Epithelial cell of esophagus (primary cell): ENCODE measurements around the gene CCL24.

Experiments used
- DNase-seq: peaks from one replicate; pipeline ENCODE4 v3.0.0; 2010; ENCODE audit warnings: low read depth
- H3K4me3 ChIP-seq: 2 replicates; pipeline ENCODE4 v1.5.1; 2011; ENCODE audit warnings: mild to moderate bottlenecking, low read length, control low read depth
- TF ChIP-seq, protein P1 (sequence below): IDR thresholded peaks from 2 replicates; pipeline ENCODE4 v1.5.1; 2011; ENCODE audit warnings: low read depth, mild to moderate bottlenecking, low read length, control low read depth, inconsistent platforms; ENCODE audit not compliant: insufficient read depth; ENCODE audit errors: missing control alignments

CCL24 gene

DNA sequence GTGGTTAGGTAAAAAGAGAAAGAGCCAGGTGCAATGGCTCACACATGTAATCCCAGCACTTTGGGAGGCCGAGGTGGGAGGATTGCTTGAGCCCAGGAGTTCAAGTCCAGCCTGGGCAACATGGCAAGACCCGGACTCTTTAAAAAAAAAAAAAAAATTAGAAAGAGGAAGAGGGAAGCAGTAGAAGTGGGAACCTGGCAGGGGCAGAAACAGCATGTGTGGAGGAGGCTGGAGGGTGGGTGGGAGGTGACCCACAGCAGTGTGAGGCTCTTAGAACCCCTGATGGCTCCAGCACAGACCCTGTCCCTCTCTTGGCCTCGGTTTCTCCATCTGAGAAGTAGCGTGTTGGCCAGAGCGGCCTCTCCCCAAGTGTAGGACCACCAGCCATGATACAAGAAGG lies 4.9 kb upstream of the CCL24 start:
- H3K4me3 ChIP-seq: no peak overlapping the region
- no peak for DNase-seq
- TF ChIP-seq, protein P1, sequence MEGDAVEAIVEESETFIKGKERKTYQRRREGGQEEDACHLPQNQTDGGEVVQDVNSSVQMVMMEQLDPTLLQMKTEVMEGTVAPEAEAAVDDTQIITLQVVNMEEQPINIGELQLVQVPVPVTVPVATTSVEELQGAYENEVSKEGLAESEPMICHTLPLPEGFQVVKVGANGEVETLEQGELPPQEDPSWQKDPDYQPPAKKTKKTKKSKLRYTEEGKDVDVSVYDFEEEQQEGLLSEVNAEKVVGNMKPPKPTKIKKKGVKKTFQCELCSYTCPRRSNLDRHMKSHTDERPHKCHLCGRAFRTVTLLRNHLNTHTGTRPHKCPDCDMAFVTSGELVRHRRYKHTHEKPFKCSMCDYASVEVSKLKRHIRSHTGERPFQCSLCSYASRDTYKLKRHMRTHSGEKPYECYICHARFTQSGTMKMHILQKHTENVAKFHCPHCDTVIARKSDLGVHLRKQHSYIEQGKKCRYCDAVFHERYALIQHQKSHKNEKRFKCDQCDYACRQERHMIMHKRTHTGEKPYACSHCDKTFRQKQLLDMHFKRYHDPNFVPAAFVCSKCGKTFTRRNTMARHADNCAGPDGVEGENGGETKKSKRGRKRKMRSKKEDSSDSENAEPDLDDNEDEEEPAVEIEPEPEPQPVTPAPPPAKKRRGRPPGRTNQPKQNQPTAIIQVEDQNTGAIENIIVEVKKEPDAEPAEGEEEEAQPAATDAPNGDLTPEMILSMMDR: no peak

DNA sequence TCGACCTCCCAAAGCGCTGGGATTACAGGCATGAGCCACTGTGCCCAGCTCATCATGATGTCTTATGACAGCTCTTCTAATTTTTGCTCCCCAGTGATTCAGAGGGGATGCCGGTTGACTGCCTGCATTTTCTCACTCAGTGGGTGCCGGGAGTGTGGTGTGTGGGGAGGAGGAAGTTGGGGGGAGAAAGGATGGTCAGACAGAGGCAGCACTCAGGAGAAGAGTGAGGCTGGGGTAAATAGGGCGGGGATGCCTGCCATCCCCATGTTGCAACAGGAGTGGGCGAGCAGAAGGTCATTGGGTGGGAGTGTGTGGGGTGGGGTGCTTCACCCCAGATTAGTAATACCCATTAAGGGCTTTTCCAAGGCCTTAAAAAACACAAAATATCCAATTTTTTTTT lies 3.5 kb upstream of the CCL24 start:
- TF ChIP-seq, protein P1: no peak
- H3K4me3 ChIP-seq: no peak overlapping the region
- DNase-seq: no peak

DNA sequence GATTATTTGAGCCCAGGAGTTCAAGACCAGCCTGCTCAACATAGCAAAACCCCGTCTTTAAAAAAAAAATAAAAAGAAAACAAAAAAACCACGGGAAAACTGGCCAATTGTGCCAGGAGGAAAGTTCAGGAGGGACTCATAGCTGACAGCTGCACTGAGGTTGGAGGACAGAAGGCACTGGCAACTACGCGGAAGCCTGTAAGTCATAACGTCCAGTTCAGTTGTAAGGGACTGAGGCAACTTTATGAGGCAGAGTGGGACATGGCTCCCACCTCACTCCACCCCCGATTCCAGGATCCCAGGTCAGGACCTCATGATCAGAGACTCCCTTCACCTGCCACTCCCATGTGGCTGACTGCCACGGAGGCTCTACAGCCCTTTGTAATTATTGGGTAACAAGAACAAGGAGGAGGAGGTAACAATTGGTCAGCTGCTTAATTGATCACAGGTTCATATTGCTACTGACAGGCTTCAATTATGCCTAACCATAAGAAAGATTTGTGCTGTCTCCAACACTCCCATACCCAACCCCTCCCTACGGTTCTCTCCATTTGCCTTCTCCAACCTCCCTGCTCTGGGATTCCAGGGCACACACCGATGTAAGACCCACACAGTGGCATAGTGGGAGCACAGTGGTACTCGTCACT lies 1.9 kb upstream of the CCL24 start:
- H3K4me3 ChIP-seq: no peak overlapping the region
- no peak for DNase-seq
- TF ChIP-seq, protein P1: no peak

DNA sequence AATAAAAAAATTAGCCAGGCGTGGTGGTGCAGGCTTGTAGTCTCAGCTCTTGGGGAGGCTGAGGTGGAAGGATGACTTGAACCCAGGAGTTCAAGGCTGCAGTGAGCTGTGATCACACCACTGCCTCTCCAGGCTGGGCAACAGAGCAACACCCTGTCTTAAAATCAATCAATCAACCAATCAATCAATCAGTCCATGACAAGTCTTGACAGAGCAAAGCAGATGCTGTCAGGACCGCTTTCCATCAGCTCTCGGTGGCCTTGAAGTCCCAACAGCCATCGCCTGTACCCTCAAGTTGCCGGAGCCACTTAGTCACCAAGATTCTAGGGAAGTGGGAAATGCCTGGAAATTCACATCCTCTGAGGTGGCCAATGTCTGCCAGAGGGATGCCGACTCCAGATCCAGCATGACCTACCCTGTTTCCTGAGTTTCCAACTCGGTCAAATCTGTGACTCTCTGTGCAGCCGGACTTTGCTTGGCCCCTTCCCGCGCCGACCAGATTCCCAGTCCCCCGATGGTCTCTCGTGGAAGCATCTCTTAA lies 871 bp upstream of the CCL24 start:
- no peak for DNase-seq
- no peak overlapping the region for H3K4me3 ChIP-seq
- TF ChIP-seq, protein P1: no peak

DNA sequence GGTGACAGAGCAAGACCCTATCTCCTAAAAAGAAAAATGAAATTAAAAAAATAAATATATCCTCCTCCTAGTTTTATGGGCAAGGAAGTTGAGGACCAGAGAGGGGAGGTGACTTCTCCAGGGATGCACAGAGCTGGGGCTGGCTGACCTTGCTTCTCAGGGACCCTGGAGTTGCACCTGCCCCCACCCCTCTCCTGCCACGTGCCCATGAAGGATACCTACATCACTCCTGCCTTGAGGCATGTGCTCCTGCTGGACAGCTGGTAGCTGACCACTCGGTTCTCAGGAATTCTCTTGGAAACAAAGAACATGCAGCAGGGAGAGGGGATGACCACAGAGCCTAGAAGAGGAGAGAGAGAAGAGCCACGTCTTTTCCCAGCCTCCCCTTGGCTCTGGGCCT lies 522 bp downstream of the CCL24 start:
- no peak for DNase-seq
- H3K4me3 ChIP-seq: no peak overlapping the region
- TF ChIP-seq, protein P1: no peak

DNA sequence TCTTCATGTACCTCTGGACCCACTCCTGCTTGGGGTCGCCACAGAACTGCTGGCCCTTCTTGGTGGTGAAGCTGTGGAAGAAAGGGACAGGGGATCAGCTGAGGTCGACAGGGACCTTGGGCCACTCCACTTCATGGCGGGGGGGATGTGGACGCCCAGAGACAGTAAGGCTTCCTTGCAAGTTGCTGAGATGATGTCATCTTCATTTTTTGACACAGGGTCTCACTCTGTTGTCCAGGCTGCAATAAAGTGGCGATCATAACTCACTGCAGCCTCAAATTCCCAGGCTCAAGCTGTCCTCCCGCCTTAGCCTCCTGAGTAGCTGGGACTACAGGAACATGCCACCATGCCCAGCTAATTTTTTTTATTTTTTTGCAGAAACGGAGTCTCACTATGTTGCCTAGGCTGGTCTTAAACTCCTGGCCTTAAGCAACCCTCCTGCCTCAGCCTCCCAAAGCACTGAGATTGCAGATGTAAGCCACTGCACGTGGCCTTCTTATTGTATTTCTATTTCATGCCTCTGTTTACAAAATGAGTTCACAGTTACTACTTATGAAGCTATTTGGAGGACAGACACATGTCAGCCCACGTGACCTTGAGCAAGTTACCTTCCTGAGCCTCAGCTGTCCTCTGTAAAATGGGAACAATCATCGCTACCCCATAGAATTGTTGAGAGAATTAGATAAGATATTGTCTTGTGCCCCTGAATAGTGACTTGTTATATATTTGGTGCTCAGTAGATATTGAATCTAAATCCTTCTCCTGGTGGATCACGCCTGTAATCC lies 1.5 kb downstream of the CCL24 start:
- TF ChIP-seq, protein P1: no peak
- no peak overlapping the region for H3K4me3 ChIP-seq
- no peak for DNase-seq

DNA sequence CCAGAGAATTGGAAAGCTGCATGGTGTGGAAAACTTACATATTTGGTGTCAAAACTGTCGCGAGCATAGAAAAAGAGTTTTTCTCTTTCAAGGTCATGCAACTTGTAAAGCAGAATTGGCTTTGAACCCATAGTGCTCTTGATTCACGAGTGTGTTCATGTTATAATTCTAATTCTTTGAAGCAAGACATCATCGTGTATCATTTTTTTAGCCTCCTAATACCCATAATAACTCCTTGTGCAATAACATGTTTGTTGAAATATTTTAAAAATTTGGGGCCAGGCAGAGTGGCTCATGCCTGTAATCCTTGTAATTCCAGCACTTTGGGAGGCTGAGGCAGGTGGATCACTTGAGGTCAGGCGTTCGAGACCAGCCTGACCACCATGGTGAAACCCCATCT lies 4.2 kb downstream of the CCL24 start:
- TF ChIP-seq, protein P1: no peak
- no peak for DNase-seq
- no peak overlapping the region for H3K4me3 ChIP-seq
